NK-92 treated with Interleukin-12 subunit alpha and Interleukin-12 subunit beta, amount 100 ng/mL, for 24 hours (cell line): ENCODE measurements around the gene RCOR2.

ENCODE experiments used
- DNase-seq: peaks from one replicate; lab custom pipeline; 2025; lab: John Stamatoyannopoulos, UW

Gene RCOR2

DNA sequence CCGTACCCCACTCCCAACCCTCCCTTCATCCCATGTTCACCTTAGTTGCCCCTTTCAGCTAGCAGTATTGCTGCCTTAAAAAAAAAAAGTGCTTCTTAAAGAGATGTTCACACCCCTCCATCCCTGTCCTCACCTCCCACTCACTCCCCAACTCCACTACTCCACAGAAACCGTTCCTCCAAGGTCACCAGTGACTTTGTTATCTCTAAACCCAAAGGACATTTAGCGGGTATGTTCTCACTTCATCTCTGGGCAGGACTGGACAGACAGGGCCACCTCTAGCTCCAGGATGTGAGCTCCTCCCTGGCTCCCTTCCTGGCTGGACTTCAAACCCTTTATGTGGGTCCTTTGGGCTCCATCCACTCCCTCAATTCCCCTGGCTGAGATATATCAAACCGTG lies 6.4 kb upstream of the RCOR2 start:
- DNase-seq = no peak

DNA sequence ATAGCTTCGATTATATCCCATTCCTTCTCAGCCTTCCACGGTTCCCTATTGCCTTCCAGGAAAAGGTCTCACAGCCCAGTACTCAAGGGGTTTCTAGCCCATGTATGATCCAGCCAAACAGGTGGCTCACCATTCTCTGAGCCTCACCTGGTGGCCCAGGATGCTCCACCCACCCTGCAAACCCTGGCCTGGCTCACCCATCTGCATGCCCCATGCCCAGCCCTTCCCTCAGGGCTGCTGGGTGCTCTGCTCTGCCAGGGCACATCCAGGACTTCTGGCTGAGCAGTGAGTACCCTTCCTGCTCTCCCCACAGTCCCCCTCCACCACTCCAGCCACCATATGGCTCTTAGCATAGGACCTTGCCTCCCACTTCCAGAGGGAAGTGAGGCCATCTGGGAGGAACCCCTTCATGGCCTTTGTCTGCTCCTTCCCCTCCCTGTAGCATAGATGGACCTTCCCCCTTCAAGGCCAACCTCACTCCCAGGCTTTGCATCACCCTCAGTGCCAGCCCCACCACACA lies 5.8 kb upstream of the RCOR2 start:
- no peak for DNase-seq

DNA sequence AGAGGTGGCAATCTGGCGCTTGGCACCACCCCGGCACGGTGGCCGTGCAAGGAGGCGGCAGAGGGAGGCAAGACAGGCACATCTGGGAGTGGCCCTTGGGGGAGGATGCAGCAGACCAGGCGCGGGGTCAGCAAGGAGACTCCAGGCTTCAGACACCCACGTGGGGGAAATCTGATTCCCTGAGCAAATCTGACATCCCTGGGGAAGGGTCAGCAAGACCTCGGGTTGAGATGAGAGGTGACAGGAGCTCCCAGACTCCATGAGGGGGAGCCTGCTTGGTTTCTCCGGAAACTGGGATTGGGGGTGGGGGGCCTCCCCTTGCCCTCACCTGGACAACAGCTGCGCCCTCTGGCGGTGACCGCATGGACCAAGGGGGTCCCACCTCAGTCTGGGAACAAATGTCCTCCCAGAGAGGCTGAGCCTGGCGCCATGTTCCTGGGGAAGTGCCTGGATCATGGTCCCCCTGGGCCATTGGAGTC lies 4.0 kb upstream of the RCOR2 start:
- DNase-seq = no peak

DNA sequence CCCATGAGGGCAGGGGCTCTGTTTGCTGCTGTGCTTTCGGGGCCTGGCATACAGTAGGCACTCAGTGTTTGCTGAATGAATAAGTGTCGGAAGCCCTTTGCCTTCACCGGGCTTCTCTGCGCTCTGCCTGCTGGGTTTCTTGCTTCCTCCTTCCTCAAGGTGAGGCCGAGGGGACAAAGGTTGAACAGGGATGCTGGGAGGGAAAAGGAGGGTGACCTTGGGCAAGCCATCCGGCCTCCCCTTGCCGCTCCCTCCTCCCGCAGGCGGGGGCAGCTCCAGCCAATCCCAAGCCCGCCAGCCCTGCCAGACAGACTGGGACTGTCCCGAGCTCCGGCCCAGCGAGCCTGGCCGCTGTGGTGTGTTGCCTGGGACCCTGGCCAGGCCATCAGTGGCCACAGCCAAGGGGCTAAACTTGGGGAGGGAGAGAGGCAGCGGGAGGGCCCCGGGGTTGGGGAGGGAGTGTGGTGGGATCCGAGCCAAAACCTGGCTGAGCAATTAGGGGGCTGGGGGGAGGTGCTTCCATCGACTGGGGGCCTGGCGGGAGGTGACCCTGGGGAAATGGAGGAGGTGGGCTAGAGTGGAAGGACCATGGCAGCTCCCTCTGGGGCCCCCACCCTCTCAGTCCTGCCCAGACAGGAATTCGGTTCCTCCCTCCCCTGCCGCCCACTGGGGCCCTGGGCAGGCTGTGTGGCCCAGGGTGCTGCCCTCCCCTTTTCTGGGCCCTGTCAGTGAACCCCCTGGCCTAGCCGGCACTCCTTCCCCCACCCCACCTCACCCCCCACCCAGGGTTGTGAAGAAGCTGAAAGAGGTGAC lies 3.4 kb upstream of the RCOR2 start:
- DNase-seq = no peak

DNA sequence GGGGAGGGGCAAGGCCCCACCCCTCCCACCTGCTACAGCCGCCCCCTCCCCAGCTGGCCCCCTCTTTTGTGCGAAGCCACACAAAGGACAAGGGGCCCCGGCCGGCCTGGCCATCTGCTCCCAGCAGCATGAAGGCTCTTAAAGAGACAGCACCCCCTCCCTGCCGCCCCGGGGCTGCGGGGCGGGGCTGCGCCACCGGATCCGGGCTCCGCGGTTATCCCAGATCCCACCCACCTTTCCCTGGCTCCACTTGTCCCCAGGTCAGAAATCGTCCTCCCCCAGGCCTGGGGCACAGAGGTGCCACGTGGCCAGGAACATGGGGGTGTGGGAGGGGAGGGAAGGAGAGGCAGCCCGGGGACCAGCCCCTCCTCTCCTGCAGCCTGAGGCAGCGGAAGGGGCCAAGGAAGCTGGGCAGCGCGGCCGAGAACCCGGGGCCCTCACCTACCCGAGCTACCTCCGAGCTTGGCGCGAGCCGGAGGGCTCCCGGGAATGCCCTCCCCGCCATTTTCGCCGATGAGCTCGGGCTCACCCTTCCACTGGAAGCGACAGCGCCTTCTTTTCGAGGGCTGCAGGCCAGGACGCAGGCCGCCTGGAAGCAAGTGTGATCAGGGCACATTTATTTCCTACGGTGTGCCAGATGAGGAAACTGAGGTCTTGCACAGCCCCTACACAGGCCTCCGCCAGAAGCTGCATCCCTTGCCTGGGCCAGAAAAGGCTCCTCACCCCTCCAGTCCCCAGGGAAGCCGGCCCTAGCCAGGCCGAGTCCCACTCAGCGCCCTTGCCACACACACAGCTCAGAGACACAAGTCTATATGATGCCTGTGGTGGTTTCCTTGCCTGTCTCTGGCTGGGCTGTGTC lies 2.5 kb upstream of the RCOR2 start:
- no peak for DNase-seq

DNA sequence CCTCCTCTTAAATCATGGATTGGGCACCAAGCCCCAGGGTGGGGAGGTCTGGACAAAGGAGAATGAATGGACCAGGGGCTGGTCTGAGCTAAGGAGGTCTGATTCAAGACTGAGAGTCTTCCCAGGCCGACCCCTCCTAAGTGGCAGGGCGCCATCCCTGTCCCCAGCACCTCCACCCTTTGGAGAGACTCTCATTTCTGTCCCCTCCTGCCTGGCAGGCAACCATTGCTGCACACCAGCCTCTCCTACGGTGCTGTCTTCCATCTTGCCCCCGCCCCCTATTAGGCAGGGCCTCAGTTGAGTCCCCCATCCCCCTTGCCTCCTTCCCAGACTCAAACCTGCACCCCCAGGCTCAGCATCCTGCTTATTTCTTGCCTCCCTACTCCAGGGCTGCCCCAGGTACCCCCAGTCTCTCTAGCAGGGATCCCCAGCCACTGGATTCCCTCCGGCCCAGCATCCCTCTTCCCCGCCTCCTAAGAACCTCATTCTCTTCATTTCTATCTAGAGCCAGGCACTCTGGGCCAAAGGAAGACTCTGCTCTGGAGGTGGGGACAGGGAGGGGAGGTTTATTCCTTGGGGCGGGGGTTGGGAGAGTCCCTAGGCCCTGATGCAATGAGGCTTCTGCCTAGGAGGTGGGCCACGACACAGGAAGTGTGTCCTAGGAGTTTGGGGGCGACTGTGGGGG lies 1.7 kb upstream of the RCOR2 start:
- DNase-seq = no peak

DNA sequence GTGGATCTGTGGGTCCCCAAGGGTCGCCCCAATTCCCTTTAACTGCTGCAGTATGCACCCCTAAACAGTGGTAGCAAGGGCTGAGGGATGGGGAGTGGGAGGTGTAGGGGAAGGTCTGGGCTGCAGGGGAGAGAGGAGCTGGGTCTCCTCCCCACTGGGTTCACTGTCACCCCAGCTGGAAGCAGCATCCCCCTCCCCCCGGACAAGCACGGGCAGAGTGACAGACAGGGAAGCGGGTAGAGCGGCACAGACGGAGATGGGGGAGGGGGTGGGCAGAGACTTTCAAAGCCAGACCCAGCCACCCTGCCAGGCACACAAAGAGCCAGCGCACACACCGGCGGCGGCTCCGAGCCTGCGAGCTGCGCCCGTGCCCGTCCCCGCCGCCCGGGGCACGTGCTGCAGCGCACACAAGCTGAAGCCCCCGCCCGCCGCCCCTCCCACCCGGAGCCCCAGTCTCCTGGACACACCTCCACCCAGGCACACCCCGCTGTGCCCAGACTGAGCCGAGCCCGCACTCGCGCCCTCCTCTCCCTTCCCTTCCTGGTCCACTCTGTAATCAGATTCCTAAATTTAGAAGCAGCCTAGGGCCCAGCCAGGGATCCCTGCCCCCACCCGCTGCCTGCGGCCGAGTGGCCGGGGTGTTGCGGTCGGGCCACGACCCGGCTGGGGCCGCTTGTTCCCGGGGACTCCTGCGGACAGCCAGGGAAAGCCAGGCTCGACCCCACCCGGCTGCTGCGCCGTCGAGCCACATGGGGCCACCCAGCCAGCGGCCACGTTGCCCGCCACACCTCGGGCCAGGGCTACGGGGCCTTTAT lies 935 bp upstream of the RCOR2 start:
- no peak for DNase-seq

DNA sequence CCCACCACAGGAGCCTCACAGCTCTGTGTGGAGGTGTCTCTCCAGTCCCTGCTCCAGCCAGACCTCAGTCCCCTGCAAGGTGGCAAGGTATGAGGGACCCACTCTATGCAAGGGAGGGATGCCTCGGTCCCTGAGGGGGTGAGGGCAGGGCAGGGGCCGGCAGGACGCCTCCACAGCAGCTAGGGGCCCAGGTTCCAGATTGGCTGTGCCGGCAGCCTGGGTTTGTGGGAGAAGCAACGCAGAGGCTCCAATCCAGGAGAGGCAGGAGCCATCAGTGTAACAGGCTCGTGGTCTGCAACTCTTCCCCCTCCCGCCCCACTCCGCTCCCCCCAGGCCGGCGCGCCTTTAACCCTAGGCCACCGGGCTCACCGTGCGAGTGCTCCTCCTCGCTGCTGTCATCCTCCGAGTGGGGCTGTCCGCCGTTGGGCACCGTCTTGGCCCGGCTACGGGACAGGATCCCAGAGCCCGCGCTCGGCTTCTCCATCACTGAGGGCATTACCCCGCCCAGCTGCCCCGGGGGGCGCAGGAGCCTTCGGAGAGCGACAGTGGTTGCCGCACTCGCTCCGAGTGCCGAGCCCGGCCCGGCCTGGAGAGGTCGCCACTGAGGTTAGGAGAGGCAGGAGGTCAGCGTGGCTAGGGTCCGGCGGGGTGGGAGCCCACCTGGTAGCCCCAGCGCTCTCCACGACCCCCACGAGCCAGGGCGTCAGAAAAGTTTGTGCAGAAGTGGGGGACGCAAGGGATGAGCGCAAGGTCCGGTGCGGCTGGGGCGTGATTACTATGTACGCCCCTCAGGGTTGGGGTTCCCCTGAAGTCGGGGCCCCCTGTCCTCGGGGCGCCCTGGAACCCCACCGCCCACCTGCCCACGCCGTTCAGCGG lies 765 bp downstream of the RCOR2 start:
- DNase-seq = no peak

DNA sequence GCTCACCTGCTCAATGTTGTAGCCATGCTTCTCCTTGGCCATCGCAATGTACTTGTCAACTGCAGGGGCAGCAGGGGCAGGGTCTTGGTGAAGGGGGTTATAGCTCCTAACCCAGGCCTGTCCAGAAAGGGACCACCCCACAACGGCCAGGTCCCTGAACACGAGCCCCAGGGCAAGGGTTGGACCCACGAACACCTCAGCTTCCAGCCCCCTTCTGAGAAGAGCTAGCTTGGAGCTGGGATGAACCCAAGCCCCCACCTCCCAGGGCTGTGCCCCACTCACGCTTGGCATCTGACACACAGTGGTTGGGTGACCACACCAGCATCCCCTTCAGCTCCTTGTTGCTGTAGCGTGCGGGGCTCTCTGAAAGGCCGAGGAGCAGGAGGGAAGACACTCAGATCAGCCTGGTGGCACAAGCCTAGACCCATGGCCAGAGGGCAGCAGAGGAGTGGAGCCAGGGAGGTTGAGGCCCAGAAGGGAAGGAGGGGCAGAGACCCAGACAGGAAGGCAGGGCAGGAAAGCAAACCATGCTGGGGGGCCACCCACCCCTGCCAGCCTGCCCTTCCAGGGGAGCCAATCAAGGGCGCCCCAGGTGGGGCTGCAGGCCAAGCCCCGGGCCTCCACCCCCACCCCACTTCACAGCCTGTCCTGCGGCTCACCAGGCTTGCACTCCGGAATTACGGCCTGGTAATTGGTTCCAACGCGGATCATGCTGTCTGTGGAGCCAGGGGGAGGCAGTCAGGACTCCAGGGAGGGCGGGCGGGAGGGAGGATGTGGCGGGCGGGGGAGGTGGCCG lies 1.9 kb downstream of the RCOR2 start:
- DNase-seq = no peak

DNA sequence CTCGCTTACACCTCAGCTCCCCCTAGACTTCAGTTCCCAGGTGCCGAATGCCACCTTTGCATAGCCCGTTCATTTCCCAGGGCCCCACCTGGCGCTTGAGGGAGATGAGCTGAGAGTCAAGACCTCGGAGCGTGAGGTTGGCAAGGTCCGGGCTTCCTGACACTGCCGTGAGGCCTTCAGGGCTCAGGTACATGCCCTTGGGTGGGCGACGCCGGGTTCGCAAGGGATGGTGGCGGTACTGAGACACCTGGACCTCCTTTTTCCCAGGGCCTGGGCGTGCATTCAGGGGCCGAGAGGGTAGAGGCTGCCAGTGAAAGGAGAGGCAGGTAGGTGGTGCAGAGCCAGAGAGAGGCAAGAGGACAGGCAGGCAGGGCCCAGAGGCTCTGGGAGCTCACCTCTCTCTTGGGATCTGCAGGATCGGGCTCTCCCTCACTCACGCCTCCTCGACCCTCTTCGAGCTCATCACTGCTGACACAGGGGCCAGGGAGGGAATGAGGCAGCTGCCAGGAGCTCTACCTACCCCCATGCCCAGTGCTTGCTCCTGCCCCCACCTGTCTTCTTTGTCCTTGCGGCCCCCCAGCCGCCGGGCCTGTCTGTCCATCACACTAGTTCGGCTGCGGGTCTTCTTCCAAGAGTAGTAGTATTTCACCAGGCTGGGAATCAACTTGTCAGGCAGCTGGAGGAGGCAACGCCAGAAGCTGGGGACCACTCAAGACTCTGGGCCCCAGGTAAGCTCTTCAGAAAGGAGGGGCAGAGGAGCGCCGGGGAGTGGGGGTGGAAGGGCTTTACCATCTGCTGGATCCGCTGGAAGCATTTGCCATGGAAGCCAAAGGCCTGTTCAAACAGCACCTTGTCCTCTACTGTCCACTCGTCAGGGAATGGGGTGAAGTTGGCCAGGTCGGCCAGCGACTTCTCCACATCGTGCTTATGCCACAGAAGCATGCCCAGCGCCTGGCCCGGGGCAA lies 2.8 kb downstream of the RCOR2 start:
- DNase-seq = no peak

DNA sequence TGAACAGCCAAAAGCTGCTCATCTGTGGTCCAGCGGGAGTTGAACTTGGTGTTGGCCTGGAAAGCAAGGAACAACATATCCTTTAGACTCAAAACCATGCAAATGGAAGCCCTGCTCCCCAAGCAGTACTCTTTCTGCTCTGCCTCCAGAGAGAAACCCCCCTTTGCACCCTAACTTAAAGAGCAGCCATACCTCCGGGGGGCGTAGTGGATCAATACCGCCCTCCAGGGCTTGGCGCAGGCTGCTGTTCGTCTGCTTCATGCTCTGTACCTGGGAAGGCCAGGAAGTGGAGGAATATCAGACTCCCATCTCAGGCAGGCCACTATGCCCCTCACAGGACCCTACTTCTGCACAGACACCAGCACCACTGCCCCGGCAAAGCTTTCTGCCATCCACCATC lies 4.3 kb downstream of the RCOR2 start:
- no peak for DNase-seq

DNA sequence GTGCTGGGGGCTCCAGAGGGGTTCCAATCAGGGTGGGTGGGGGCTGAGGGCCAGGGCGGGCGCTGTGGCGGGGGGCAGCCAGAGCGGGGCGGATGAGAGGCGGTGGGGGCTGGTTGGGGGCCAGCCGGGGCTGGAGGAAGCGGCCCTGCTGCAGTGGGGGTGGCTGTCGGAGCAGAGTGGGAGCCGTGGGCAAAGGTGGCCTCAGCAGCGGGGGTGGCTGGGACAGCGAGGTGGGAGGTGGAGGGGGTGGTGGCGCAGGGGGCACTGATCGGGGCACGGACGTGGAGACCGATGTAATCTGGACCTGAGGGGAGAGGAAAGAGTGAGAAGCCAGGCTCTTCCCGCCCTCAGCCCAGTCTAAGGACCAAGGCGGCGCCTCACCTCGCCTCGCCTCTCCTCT lies 5.1 kb downstream of the RCOR2 start:
- no peak for DNase-seq

DNA sequence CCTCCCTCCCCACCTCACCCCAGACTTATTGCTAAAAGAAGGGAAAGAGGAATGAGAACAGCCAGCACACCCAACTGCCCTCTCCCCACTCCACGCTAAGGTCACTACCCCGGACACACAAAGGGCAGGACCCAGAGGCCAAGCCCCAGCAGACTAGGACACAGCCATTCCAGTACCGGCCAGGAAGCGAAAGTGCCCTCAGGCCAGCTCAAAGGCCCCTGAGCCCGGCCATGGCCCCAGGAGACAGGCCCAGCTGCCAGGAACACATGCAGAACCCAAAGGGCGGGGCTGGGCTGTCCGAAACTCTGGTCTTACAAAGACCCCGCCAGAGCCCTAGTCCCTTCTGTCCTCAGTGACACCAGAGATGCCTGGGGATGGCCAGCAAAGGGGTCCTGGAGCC lies 5.5 kb downstream of the RCOR2 start:
- no peak for DNase-seq

DNA sequence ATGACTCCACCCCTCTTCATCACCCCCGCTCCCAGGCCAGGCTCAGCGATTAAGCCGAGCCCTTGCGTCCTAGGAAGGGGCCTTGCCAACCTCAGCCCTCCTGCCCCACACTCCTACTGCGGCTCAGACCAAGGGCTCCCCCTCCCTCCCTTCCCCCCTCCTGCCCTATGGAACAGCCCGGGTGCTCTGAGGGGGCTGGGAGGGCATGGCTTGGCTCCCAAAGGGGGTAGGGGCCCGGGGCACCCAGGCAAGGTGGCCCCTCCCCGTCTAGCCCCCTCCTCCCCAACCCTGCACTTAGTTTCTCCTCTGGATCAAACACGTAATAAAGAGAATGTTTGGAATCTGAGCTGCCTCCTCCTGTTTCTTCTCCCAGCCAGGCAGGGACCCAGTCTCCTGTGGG lies 6.3 kb downstream of the RCOR2 start:
- DNase-seq = no peak

DNA sequence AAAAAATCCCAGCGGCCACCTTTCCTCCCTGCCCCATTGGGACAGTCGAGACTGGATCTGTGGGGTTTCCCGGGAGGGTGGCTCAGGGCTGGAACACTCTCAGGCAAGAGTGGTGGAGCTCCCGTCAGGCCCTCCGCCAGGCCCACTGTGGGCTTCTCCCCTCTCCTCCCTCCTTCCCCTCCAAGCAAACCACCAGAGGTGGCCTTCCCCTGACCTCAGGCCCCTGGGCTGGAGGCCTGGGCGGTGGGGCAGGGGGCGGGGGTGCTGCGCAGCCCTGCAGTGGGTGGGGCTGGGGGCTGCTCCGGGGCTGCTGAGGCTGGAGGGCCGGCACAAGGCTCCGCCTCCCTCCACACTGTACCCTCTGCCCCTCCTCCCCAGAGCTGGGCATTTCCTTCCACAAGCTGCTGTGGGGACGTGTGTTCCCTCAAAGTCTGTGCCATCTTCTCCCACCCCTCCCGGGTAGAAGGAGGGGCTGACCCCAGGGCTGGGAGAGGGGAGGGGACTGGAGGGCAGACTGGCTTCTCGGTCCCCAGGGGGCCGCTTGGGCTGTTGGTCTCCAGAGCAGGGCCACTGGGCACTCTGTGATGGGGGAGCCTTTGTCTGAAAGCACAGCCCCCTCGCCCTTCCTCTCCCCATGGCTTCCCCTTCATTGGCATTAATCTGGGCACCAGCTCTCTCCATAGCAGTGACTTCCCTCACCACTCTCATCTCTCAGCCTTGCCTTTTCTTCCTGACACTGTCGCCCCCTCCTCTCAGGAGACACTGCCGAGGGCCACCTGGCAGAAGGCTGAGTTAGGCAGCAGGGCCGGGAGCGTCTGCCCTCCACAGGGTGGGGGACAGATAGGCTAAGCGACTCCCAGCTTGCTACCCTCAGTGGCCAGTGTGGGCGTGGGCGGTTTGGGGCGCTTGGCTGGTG lies 7.1 kb downstream of the RCOR2 start:
- DNase-seq = no peak

DNA sequence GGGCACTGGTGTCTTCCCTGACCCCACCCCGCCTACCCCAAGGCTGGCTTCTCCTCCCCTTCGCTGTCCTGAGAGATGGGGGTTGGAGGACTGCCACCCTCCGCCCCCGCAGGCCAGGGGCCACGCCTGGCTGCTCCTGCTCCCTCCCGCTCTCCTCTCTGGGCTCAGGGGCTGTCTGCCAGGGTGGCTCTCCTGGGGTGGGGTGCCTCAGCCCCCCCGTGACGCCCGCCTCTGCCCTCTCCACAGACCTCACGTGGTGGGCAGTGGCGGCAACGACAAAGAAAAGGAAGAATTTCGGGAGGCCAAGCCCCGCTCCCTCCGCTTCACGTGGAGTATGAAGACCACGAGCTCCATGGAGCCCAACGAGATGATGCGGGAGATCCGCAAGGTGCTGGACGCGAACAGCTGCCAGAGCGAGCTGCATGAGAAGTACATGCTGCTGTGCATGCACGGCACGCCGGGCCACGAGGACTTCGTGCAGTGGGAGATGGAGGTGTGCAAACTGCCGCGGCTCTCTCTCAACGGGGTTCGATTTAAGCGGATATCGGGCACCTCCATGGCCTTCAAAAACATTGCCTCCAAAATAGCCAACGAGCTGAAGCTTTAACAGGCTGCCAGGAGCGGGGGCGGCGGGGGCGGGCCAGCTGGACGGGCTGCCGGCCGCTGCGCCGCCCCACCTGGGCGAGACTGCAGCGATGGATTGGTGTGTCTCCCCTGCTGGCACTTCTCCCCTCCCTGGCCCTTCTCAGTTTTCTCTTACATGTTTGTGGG lies 8.1 kb downstream of the RCOR2 start:
- DNase-seq = no peak
